ENCODE data around the gene EFNA5. TPM values are rescaled to one million over a fixed set of nuclear protein-coding genes. Genes with fewer than 3 reads are reported as not detected.

The EFNA5 gene
- polyA plus RNA-seq, 1 donor from 2014 or later: 4.2 TPM

GRCh38 chr5:107555425-107556090, 115.2 kb downstream of the EFNA5 start:
- Histone ChIP-seq H3K36me3 (ENCODE audit: insufficient read depth, low read length) (no peaks in the 10 kb centered on the region), H3K4me2 (ENCODE audit: low read length) (no peak overlapping the region), H4K20me1 (ENCODE audit: insufficient read depth) (no peaks in the 10 kb centered on the region), H3K9ac (ENCODE audit: low read length) (no peak overlapping the region), H3K9me2 (ENCODE audit: insufficient read depth, low read length) (no peaks in the 10 kb centered on the region), H3K9me3 (ENCODE audit: low read length) (no peaks in the 10 kb centered on the region), H3K79me2 (replicated peaks; ENCODE audit: insufficient read depth, low read length) (peaks cover 58% of the 10 kb centered on the region), H2AFZ (ENCODE audit: low read depth, low read length) (no peak overlapping the region), H3K4me3 (ENCODE audit: low read length) (no peak overlapping the region), H3K27me3 (ENCODE audit: insufficient read depth, low read depth, low read length) (no peaks in the 10 kb centered on the region), H3F3A (ENCODE audit: insufficient read depth, low read length, poor library complexity, severe bottlenecking) (no peaks in the 10 kb centered on the region), H3K27ac (ENCODE audit: low read length) (no peak overlapping the region)
- TF ChIP-seq RAD21 (conservative IDR thresholded peaks at IDR 0.05) (no peak), CTCF (IDR thresholded peaks at IDR 0.05; ENCODE audit: poor library complexity, severe bottlenecking) (no peak), TAF1 (IDR thresholded peaks at IDR 0.05; ENCODE audit: low read depth) (no peak)

DNA sequence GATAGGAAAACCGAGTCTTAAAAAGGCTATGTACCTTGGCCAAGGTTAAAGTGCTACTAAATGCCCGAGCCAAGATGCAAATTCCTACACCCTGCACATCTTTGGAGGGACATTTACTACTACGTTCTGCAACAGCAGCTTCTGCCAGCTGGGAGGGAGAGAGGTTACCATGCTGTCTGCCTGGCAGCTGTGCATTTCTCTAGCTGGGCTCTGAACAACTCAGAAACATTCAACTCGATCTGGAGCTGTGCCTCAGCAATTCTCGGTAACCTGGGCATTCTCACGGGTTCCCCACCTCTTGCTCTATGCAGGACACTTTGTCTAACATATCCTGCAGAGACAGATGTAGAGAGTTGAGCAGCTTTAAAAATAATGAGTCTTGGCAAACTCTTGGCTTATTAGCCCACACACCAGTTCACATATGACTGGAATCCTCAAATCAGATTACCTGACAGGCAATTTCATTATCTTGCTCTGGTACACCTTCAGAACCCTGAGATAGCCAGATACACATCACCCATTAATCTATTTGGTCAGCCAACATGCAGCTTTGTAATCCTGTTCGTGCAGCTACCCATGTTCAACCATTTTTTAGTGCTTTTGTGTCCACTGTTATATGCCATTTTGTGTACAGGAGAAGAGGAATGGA, 115.8 kb downstream of the EFNA5 start:
- H4K20me1 ChIP-seq (ENCODE audit: insufficient read depth): no peaks in the 10 kb centered on the region
- H3F3A ChIP-seq (ENCODE audit: insufficient read depth, low read length, poor library complexity, severe bottlenecking): no peaks in the 10 kb centered on the region
- H3K9me3 ChIP-seq (ENCODE audit: low read length): no peaks in the 10 kb centered on the region
- no peak for TF ChIP-seq MXI1 (conservative IDR thresholded peaks at IDR 0.05; ENCODE audit: poor library complexity, severe bottlenecking)
- TF ChIP-seq SMC3 (conservative IDR thresholded peaks at IDR 0.05; ENCODE audit: poor library complexity): no peak
- no peak for TF ChIP-seq POLR2AphosphoS5 (IDR thresholded peaks at IDR 0.05)
- TF ChIP-seq EZH2 (IDR thresholded peaks at IDR 0.05; ENCODE audit: borderline replicate concordance, insufficient read depth, low read length, poor library complexity, severe bottlenecking): no peak
- no peak for TF ChIP-seq RAD21 (conservative IDR thresholded peaks at IDR 0.05)
- no peak for TF ChIP-seq EP300 (conservative IDR thresholded peaks at IDR 0.05; ENCODE audit: poor library complexity, severe bottlenecking)
- TF ChIP-seq TAF1 (IDR thresholded peaks at IDR 0.05; ENCODE audit: low read depth): no peak
- no peak for TF ChIP-seq REST (IDR thresholded peaks at IDR 0.05; ENCODE audit: borderline replicate concordance)
- TF ChIP-seq CTCF (IDR thresholded peaks at IDR 0.05; ENCODE audit: poor library complexity, severe bottlenecking): no peak
- H2AFZ ChIP-seq (ENCODE audit: low read depth, low read length): no peak overlapping the region
- H3K27me3 ChIP-seq (ENCODE audit: insufficient read depth, low read depth, low read length): no peaks in the 10 kb centered on the region
- no peak overlapping the region for H3K9ac ChIP-seq (ENCODE audit: low read length)
- peaks cover 59% of the 10 kb centered on the region for H3K79me2 ChIP-seq (replicated peaks; ENCODE audit: insufficient read depth, low read length)
- H3K4me2 ChIP-seq (ENCODE audit: low read length): no peak overlapping the region
- H3K36me3 ChIP-seq (ENCODE audit: insufficient read depth, low read length): no peaks in the 10 kb centered on the region
- H3K4me3 ChIP-seq (ENCODE audit: low read length): no peak overlapping the region
- no peaks in the 10 kb centered on the region for H3K9me2 ChIP-seq (ENCODE audit: insufficient read depth, low read length)
- no peak overlapping the region for H3K27ac ChIP-seq (ENCODE audit: low read length)

Data from neural cell (in vitro differentiated cells).